NT2/D1 (cell line): Measurements from ENCODE around the gene TAS1R3.

ENCODE experiments used
- DNase-seq: peaks from one replicate; pipeline ENCODE4 v3.0.0-alpha.2; 2011; ENCODE audit warnings: low read depth, low spot score
- H3K27me3 ChIP-seq: 2 replicates; pipeline ENCODE4 v1.6.0; 2011; ENCODE audit warnings: mild to moderate bottlenecking; ENCODE audit not compliant: insufficient read length, insufficient read depth
- H3K36me3 ChIP-seq: 2 replicates; pipeline ENCODE4 v1.6.1; 2011; ENCODE audit warnings: mild to moderate bottlenecking, low read length, mixed read lengths; ENCODE audit not compliant: insufficient read depth, insufficient read length
- H3K4me1 ChIP-seq: 2 replicates; pipeline ENCODE4 v1.5.1; 2011; ENCODE audit not compliant: insufficient read depth, insufficient read length
- H3K4me3 ChIP-seq: 2 replicates; pipeline ENCODE4 v1.5.1; 2011; ENCODE audit warnings: low read depth; ENCODE audit not compliant: insufficient read length
- H3K9ac ChIP-seq: 2 replicates; pipeline ENCODE4 v1.6.0; 2011; ENCODE audit warnings: low read depth; ENCODE audit not compliant: insufficient read length
- H3K9me3 ChIP-seq: 2 replicates; pipeline ENCODE4 v1.5.1; 2011; ENCODE audit warnings: mild to moderate bottlenecking, low read length; ENCODE audit not compliant: insufficient read depth
- SUZ12 ChIP-seq: IDR thresholded peaks from 2 replicates; pipeline ENCODE4 v1.6.1; 2011; ENCODE audit not compliant: insufficient read length, insufficient read depth; ENCODE audit errors: extremely low read depth
- YY1 ChIP-seq: IDR thresholded peaks from 2 replicates; pipeline ENCODE4 v1.6.1; 2011; ENCODE audit not compliant: insufficient read length, insufficient read depth
- ZNF274 ChIP-seq: IDR thresholded peaks from 2 replicates; pipeline ENCODE4 v1.6.1; 2011; ENCODE audit warnings: mild to moderate bottlenecking, low read depth, low read length

Gene TAS1R3

GRCh38 chr1:1331068-1331965 lies at the start of gene TAS1R3:
TSS of gene TAS1R3 (plus strand) at chr1:1331280. CDS start at chr1:1331346, 66 bp downstream.
- Histone ChIP-seq H3K4me3 (no peak within 1 kb of the TSS), H3K9me3 (no peaks in the 10 kb centered on the region), H3K27me3 (no peaks in the 10 kb centered on the region), H3K4me1 (peaks cover 4% of the 10 kb centered on the region), H3K36me3 (peaks cover 22% of the 10 kb centered on the region), H3K9ac (no peak within 1 kb of the TSS)
- TF ChIP-seq SUZ12 (no peak), YY1 (no peak), ZNF274 (no peak)
- no peak for DNase-seq

- H3K9ac ChIP-seq, result no peak overlapping the region
Observed at GRCh38 chr1:1281533-1282321, 49.4 kb upstream of the TAS1R3 start.

GRCh38 chr1:1282998-1283397 lies 48.1 kb upstream of the TAS1R3 start:
- Histone ChIP-seq H3K27me3 (no peaks in the 10 kb centered on the region), H3K9me3 (no peaks in the 10 kb centered on the region), H3K9ac (no peak overlapping the region), H3K4me1 (peaks cover 2% of the 10 kb centered on the region), H3K4me3 (no peak overlapping the region), H3K36me3 (no peaks in the 10 kb centered on the region)
- TF ChIP-seq ZNF274 (no peak), SUZ12 (no peak), YY1 (no peak)
- DNase-seq, result no peak

More at GRCh38 chr1:1281533-1282321, 49.4 kb upstream of the TAS1R3 start:
- no peaks in the 10 kb centered on the region for H3K9me3 ChIP-seq
- H3K36me3 ChIP-seq, result no peaks in the 10 kb centered on the region
- H3K4me1 ChIP-seq, result peaks cover 2% of the 10 kb centered on the region
- H3K4me3 ChIP-seq, result no peak overlapping the region
- TF ChIP-seq ZNF274 (no peak), YY1 (no peak), SUZ12 (no peak)
- no peaks in the 10 kb centered on the region for H3K27me3 ChIP-seq
- no peak for DNase-seq

- H3K4me1 ChIP-seq, result peaks cover 2% of the 10 kb centered on the region
- no peak overlapping the region for H3K9ac ChIP-seq
- H3K4me3 ChIP-seq, result no peak overlapping the region
- no peaks in the 10 kb centered on the region for H3K9me3 ChIP-seq
- no peak for DNase-seq
- H3K27me3 ChIP-seq, result no peaks in the 10 kb centered on the region
- H3K36me3 ChIP-seq, result no peaks in the 10 kb centered on the region
- TF ChIP-seq SUZ12 (no peak), ZNF274 (no peak), YY1 (no peak)
Observed at GRCh38 chr1:1283821-1284220, 47.3 kb upstream of the TAS1R3 start.

GRCh38 chr1:1284221-1285101 lies 46.6 kb upstream of the TAS1R3 start:
- no peak for TF ChIP-seq SUZ12
- TF ChIP-seq YY1, result no peak
- TF ChIP-seq ZNF274, result no peak
- Histone ChIP-seq H3K4me3 (no peak overlapping the region), H3K27me3 (no peaks in the 10 kb centered on the region), H3K36me3 (no peaks in the 10 kb centered on the region), H3K9ac (no peak overlapping the region), H3K4me1 (peaks cover 2% of the 10 kb centered on the region), H3K9me3 (no peaks in the 10 kb centered on the region)
- no peak for DNase-seq

GRCh38 chr1:1285102-1285571 lies 45.9 kb upstream of the TAS1R3 start:
- no peak for TF ChIP-seq YY1
- no peak for TF ChIP-seq ZNF274
- no peak for TF ChIP-seq SUZ12
- DNase-seq, result no peak
- Histone ChIP-seq H3K4me1 (peaks cover 2% of the 10 kb centered on the region), H3K9ac (no peak overlapping the region), H3K9me3 (no peaks in the 10 kb centered on the region), H3K27me3 (no peaks in the 10 kb centered on the region), H3K4me3 (no peak overlapping the region), H3K36me3 (no peaks in the 10 kb centered on the region)
